Femur (tissue), 1 donor: Measurements from ENCODE around the gene APC.

Source experiments
- DNase-seq: peaks from one replicate; pipeline ENCODE4 v3.0.0-alpha.2; 2017

Gene APC

DNA sequence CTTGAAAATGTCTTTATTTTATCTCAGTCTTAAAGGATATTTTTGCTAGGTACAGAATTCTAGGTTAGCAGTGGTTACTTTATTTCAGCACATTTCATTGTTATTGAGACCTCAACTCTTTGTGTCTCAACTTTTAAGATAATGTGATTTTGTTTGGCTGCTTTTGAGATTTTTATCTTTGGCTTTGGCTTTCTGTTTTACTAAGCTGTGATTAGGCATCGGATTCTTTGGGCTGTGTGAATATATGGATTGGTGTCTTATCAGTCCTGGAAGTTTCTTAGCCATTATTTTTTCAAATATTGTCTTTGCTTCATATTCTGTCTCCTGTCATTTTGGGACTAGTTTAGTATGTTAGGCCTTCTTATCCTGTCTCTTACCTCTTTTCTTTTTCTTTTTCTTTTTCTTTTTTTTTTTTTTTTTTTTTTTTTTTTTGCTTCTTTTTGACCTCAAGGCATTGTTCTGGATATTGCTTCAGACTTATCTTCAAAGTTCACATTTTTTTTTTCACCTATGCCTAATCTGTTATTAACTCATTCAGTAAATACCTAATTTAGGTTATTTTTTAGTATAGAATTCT lies 20.1 kb upstream of the APC start:
- no peak for DNase-seq

DNA sequence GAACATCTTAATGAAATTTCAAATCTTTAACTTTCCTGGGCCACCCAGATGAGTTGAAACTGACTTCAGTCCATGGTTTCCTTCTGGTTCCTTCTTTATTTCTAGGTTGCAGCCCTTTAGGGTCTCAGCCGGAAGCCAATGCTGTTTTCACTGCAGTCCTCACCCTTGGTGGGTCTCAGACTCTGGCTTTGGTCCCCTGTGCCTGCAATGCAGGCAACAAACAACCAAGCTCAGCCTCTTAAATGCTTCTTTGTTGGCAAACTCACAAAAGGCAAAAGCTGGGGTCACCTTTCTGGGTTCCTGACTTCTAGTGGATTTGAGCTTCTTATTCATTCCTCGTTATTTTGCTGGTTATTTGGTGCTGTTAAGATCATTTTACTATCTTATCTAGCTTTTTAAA lies 19.3 kb upstream of the APC start:
- DNase-seq, result no peak

DNA sequence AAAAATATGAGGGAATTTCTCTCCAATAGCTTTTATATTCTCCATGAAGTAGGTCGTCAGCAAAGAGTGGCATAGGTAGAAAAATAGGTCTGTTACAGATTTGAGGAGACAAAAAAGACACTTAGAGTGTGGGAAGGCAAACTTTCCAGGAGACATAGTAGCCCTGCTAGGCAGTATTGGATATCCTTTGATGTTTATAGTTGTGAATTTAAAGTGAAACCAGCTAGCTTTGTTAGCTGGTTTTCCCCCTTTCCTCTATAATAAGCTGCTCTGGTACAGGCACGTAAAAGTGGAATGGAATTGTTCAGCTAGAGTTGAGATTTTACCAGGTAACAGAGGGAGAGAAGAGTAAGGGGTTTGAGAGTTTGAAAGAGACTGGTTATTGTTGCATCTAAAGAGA lies 17.1 kb upstream of the APC start:
- DNase-seq, result no peak

DNA sequence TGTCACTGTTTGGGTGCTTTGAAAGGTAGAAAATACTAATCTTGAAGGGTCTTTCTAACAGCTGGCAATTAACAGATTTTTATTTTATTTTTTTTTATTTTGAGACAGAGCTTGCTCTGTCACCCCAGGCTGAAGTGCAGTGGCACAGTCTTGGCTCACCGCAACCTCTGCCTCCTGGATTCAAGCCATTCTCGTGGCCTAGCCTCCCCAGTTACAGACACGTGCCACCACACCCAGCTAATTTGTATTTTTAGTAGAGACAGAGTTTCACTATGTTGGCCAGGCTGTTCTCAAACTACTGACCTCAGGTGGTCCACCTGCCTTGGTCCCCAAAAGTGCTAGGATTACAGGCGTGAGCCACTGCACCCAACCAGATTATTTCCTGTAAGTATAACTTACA lies 12.8 kb upstream of the APC start:
- DNase-seq, result no peak

DNA sequence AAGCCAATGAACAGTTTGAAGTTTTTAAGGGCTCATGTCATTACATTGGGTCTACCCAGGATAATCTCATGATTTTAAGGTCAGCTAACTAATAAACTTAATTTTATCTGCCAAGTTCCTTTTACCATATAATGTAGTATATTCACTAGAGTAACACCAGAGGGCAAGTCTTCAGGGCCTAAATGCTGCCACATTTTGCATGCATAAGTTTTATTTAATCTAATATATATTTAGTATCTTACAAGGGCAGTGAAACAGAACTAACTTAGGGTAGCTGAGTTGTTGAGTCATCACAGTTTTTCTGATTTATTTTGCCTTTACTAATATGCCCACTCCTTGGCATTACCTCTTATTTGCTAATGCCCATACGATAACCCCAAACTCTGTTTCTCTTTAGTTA lies 8.1 kb upstream of the APC start:
- DNase-seq, result no peak

DNA sequence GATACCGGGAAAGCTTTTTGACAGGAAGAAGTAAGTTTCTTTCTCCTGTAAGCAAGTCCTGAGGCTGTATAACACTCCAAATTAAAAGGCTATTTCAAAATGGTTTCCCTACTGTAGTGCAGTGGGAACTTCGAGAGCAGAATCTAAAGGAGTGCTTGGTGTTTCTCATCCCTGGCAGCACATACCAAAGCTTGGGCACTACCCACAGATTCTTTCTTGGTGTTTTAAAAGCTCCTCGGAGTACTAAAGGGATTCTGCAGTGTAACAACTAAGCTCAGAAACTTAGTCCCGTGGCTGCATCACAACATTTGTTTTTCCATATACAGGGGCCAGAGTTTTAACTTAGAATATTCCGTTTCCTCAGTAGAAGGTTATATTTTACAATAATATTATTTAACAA lies 5.6 kb upstream of the APC start:
- DNase-seq, result no peak

DNA sequence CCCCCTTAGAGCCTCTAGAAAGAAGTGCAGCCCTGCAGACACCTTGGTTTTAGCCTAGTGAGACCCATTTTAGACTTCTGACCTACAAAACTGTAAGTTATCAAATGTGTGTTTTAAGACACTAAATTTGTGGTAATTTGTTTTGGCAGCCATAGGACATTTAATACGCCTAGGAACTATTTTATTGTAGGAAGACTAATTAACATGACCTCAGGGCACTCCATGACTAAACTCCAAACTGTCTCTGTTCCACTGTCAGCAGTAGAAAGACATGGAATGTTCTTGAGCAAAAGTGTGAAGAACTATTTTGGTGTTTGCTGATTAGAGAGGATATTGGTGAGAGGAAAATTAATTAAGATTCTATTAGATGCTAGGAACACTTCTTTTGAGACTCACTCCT lies 4.1 kb upstream of the APC start:
- no peak for DNase-seq

DNA sequence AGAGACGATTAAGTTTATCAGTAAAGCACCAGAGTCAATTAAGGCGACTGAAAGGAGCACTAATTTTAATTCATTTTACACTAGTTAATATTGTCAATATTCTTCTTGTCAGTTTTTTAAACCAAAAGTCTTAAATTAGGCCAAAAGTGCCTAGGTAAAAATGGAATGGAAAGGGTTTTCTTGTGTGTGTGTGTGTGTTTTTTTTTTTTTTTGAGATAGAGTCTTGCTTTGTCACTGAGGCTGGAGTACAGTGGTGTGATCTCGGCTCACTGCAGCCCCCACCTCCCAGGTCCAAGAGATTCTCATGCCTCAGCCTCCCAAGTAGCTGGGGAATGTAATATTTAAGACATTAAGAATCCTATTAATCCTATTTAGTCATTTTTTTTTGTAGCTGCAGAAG lies 3.1 kb upstream of the APC start:
- no peak for DNase-seq

DNA sequence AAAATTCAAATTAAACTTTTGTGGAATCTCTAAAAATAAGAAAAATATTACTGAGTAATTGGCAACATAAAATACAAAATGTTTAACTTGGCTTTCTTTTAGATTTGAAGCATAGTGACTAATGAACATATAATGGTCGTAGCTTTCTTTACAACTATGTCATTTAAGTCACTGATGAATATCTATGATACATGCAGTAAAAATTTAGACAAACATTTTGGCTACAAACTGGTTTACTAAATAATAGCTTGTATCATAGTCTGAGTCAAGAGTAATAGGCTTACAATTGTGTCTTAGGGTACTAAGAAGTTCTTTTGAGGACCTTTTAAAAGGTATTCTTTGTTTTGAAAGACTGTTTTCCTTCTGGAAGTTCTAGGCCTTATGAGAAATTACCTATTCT lies 2.0 kb upstream of the APC start:
- DNase-seq, result no peak

DNA sequence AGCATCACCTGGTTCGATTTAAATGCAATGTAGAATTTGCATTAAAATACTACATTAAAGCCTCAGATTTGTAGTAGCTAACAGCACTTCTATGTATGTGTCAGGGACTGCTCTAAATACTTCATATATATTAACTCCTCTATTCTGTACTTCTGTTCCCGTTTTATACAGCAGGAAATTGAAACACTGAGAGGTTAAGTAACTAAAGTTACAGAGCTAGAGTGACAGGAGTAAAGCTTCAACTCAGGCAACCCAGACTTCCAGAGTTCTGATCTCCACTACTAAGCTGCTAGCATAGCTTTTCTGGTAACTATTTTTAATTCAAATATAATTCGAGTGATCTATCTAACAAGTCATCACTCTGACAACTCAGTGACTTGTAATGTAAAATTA lies 619 bp upstream of the APC start:
- DNase-seq, result no peak

DNA sequence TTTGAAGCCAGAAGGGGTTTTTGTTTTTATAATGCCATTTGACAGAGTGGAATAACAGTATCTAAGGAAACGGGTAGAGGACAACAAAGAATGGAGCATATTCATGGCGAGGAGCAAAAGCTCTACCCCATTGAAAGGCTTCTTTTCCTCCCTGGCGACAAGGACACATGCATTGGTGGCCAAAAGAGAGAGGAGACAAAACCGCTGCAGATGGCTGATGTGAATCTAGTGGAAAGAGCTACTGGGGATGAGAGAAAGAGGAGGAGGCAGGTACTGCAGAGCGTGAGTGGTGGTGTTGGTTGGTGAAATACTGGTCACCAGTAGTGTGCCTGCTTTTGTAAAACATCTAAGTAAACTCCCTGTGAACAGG lies 491 bp downstream of the APC start:
- DNase-seq, result peak; percentile 23

DNA sequence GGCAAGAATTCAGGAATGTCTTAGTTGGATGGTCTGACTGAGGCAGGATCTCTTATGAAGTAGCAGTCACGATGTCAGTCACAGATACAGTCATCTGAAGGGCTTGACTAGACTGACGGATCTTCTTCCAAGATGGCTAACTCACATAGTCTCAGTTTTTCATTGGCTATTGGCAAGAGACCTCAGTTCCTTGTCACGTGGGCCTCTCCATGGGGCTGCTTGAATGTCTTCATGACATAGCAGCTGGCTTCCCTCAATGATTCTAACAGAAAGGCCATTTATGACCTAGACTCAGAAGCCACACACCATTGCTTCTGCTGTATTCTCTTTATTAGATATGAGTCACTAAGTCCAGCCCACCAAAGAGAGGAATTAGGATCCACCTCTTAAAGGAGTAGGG lies 4.7 kb downstream of the APC start:
- DNase-seq, result no peak

DNA sequence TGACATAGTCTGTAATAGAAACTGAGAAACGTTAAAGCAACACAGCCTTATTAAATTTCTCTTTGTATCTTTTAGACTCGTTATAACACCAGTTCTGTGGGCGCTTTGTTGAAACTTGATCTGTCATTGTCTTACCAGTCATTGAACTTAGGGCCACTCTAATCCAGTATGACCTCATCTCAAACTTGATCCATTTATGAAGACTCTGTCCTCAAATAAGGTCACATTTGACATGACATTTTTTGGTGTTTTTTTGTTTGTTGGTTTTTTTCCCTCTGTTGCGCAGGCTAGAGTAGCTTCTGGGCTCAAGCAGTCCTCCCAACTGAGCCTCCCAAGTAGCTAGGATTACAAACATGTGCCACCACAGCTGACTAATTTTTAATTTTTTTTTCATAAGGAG lies 5.9 kb downstream of the APC start:
- DNase-seq, result no peak

DNA sequence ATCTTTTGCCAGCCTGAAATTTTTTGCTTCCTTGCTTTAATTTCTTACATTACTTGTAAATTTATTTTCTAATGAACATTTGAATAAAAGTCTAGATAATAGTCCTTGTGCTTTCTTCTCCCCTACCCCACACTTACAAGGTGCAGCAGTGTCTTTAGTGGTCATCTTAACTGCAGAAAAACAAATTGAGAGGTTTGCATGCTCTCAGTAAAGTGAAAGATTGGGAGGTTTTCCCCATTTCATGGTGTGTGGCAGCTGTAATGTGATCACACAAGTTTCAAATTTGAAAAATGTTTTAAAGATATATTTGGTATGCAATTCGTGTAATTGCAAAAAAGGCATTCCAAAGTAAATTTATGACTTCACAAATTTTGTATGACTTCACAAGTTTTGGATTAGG lies 14.7 kb downstream of the APC start:
- no peak for DNase-seq

DNA sequence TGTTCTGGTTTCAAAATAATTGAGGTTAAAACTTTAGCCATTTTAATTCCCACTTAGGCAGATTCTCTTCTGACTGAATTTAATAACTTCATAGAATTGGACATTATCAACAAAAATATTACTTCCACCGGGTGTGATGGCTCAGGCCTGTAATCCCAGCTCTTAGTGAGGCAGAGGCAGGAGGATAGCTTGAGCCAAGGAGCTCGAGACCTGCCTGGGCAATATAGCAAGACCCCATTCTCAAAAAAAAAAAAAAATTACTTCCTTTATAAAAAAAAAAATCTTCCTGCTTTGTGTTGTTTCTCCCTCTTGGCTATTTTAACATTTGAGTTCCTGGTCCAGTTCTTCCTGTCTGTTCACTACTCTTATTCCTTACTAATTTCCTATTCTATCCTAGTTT lies 18.0 kb downstream of the APC start:
- no peak for DNase-seq

DNA sequence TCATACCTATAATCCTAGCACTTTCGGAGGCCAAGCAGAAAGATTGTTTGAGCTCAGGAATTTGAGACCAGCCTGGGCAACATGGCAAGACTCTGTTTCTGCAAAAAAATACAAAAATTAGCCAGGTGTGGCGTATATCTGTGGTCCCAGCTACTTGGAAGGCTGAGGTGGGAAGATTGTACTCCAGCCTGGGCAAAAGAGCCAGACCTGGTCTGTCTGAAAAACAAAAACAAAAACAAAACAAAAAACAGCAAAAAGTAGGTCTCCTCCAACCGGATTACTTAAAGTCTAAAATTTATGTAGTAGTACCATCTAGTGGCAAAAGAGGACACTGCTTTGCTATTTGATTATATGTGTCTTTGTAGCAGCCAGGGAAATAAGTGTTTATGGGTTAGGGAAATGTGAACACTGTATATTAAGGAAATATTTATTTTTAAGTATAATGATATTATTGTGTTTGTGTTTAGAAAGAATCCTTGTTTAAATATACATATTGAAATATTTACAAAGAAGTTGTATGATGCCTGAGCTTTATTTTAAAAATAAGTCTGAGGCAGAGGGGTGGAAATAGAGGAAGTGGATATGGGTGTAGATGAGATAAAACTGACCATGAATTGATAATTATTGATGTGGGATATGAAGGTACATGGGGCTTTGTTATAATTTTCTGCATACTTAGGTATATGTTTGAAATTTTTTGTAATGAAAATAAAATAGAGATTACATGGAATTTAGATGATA lies 20.0 kb downstream of the APC start:
- no peak for DNase-seq

DNA sequence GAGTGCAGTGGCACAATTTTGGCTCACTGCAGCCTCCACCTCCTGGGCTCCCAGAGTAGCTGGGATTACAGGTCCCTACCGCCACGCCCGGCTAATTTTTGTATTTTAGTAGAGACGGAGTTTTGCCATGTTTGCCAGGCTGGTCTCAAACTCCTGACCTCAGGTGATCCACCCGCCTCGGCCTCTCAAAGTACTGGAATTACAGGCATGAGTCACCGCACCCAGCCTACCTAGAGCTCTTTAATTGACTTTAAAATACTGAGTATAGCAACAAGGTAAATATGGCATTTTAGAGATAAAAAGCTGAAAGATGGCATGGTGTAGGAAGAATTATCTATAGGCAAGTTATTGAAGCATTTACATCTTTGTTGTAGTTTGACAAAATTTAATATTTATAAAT lies 21.0 kb downstream of the APC start:
- DNase-seq, result no peak

DNA sequence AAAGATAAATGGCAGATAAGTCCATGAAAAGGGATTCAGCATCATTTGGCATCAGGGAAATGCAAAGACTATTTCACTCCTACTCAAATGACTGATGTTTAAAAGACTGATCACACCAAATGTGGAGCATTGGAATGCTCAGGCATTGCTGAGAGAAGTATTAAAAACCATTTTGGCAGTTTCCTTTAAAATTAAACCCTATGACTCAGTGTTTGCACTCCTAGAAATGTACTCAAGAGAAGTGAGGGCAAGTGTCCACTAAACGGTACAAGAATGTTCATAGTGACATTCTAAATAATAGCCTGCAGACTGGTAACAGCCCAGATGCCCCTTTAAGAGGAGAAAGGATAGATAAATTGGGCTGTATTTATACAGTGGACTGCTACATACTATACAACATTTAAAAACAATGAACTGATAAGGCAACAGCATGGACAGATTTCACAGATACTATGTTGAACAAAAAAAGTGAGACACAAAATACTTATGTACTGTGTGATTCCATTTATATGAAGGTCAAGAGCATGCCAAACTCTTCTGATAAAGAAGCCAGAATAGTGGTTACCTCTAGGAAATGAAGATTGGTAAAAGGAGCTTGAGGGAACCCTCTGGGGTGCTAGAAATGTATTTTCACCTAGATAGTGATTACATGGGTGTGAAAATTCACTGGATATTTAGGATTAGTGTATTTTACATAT lies 24.6 kb downstream of the APC start:
- no peak for DNase-seq

DNA sequence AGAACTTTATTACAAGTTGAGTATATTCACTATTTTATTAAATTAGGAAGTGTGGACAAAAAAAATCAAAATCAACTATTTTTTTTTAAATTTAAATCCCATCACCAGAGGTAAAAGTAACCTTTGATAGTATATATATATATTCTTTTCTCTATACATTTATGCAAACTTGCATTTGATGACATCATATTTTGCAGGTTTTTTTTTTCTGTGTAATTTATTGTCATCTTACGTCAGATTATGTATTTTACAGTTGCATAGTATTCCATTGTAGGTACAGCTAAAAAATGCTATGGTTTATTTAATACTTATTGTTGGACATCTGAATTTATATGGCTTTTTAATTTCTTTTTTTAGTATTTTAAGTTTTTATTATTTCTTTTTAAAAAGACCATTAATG lies 25.5 kb downstream of the APC start:
- no peak for DNase-seq

DNA sequence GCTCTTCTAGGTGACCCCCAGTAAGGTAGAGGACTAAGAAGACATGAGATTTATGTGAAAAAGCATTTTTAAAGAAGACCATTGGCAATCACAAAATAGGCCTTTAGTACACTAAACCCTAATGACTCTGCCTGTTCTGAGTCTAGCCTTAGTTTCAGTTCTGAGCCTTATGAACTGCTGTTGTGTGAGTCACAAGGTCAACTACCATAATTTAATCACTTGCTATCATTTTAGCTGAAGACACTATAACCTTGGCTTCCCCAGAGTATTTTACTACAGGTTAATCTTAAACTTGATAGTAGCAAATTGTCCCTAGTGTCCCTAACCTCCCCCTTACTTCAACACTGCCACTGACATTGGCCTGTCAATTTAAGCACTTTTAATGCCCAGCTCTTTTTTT lies 34.4 kb downstream of the APC start:
- DNase-seq, result no peak

DNA sequence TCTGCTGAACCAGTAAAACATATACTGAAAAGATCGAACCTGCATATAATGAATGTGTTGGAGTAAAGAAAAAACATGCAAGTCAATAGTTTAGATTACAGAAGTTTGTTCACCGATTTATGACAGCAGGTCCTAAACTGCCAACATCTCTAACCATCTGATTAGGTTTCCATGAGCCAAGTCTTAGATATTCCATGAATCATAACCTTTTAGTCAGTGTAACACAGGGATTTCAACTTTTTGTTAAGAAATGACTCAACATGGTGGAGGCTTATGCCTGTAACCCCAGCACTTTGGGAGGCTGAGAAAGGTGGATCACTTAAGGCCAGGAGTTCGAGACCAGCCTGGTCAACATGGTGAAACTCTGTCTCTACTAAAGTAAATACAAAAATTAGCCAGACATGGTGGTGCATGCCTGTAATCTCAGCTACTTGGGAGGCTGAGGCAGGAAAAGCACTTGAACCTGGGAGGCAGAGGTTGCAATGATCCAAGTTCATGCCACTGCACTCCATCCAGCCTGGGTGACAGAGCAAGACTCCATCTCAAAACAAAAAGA lies 38.7 kb downstream of the APC start:
- DNase-seq, result no peak

DNA sequence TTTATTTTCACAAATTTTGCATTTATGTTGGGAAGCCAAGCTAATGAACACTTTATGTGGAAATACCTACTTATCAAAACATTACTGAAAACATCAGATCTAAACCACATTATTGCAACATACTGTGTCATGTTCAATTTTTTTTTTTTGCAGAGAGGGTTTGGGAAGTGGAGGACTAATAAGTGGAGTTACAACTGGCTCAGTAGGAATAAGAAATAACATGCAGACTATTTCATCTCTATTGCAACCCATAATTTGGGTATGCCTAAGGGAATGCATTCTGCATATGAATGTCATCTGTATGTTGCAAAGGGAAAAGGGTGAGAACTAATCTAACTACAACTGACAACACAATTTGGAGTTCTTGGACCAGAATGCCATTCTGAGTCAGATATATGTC lies 41.8 kb downstream of the APC start:
- DNase-seq, result no peak

DNA sequence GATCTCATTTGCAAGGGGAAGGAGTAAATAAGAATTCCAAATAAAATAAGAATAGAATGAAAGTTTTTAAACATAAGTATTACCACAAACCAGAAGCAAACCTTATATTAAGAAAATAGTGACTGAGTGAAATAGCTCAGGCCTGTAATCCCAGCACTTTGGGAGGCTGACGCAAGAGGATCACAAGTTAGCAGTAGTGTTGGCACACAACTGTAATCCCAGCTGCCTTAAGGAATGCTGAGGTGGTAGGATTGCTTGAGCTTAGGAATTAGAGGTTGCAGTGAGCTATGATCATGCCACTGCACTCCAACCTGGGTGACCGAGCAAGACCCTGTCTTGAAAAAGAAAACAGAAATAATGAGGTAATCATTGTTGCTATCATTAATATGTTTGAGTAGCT lies 47.0 kb downstream of the APC start:
- DNase-seq, result no peak

DNA sequence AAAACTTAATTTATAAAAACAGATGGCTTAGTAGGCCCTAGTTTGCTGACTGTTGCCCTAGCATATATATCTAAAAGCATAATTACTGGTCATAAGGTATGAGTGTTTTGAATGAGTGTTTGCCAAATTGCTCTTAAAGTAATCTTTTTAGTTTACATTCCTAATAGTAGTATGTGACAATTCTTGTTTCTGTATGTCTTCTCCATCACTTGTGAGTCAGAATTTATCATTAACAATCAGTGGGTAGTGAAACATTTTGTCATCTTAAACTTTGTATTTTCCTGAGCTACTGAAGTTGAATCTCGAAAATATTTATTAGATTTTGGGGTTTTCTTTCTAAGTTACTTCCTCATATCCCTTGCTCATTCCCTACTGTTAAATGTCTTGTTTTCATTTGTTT lies 49.6 kb downstream of the APC start:
- no peak for DNase-seq

DNA sequence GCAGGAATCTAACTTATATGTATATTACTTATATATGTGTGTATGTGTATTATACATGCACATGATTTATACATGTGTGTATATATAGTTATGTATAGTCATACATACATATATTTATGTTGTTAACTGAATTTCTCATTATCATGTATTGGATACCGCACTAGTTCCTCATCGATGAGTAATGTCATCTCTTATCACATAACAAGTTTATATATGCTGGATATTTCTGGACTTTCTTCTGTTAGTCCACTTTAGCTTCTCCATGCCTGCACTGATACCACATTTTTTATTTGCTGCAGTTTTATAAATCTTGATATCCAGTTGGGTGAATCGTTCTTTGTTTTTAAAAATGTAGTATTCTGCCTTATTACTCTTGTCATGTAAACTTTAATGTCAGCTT lies 50.2 kb downstream of the APC start:
- no peak for DNase-seq
